ENCODE data around the gene COL9A2.

COL9A2 gene

GRCh38 chr1:40309374-40310128, 7.5 kb downstream of the COL9A2 start:
- DNase-seq (ENCODE audit: low read depth): peak; percentile 95
- no peak for TF ChIP-seq CTCF (IDR thresholded peaks at IDR 0.05; ENCODE audit: low read depth, low read length, missing control alignments)
- H3K4me3 ChIP-seq (ENCODE audit: low read depth, low read length): no peak overlapping the region
- in situ Hi-C loops (cut with HindIII; ENCODE audit: low sequenced_read_pairs): no loop called here

GRCh38 chr1:40308036-40308727, 8.9 kb downstream of the COL9A2 start:
- in situ Hi-C loops (cut with HindIII; ENCODE audit: low sequenced_read_pairs): no loop called here
- H3K4me3 ChIP-seq (ENCODE audit: low read depth, low read length): no peak overlapping the region
- no peak for TF ChIP-seq CTCF (IDR thresholded peaks at IDR 0.05; ENCODE audit: low read depth, low read length, missing control alignments)
- DNase-seq (ENCODE audit: low read depth): no peak

GRCh38 chr1:40307186-40307585, 9.9 kb downstream of the COL9A2 start:
- H3K4me3 ChIP-seq (ENCODE audit: low read depth, low read length): no peak overlapping the region
- DNase-seq (ENCODE audit: low read depth): no peak
- TF ChIP-seq CTCF (IDR thresholded peaks at IDR 0.05; ENCODE audit: low read depth, low read length, missing control alignments): no peak
- in situ Hi-C loops (cut with HindIII; ENCODE audit: low sequenced_read_pairs): no loop called here

GRCh38 chr1:40306296-40306695, 10.8 kb downstream of the COL9A2 start:
- no peak for DNase-seq (ENCODE audit: low read depth)
- TF ChIP-seq CTCF (IDR thresholded peaks at IDR 0.05; ENCODE audit: low read depth, low read length, missing control alignments): no peak
- in situ Hi-C loops (cut with HindIII; ENCODE audit: low sequenced_read_pairs): no loop called here

GRCh38 chr1:40305871-40306270, 11.2 kb downstream of the COL9A2 start:
- DNase-seq (ENCODE audit: low read depth): no peak
- in situ Hi-C loops (cut with HindIII; ENCODE audit: low sequenced_read_pairs): no loop called here
- no peak overlapping the region for H3K4me3 ChIP-seq (ENCODE audit: low read depth, low read length)
- TF ChIP-seq CTCF (IDR thresholded peaks at IDR 0.05; ENCODE audit: low read depth, low read length, missing control alignments): no peak

More at GRCh38 chr1:40306296-40306695, 10.8 kb downstream of the COL9A2 start:
- no peak overlapping the region for H3K4me3 ChIP-seq (ENCODE audit: low read depth, low read length)

- DNase-seq (ENCODE audit: low read depth): no peak
- no peak for TF ChIP-seq CTCF (IDR thresholded peaks at IDR 0.05; ENCODE audit: low read depth, low read length, missing control alignments)
- H3K4me3 ChIP-seq (ENCODE audit: low read depth, low read length): no peak overlapping the region
- in situ Hi-C loops (cut with HindIII; ENCODE audit: low sequenced_read_pairs): no loop called here
These were observed 11.6 kb downstream of the COL9A2 start for GRCh38 chr1:40305451-40305850.
